Activated T-cell treated with anti-CD3 and anti-CD28 coated beads, Interleukin-2, amount 50 U/mL, for 48 hours (primary cell): ENCODE results near the gene OCA2.
"Not testable (repeated sequence)": the region's sequence is repeated elsewhere in the genome, so short reads cannot be mapped to it uniquely, and the experiment has no call there.

ENCODE experiments used
- DNase-seq, 2 experiments: peaks; one replicate each; pipeline ENCODE4 v3.0.0-alpha.2; 2020

OCA2 gene

DNA sequence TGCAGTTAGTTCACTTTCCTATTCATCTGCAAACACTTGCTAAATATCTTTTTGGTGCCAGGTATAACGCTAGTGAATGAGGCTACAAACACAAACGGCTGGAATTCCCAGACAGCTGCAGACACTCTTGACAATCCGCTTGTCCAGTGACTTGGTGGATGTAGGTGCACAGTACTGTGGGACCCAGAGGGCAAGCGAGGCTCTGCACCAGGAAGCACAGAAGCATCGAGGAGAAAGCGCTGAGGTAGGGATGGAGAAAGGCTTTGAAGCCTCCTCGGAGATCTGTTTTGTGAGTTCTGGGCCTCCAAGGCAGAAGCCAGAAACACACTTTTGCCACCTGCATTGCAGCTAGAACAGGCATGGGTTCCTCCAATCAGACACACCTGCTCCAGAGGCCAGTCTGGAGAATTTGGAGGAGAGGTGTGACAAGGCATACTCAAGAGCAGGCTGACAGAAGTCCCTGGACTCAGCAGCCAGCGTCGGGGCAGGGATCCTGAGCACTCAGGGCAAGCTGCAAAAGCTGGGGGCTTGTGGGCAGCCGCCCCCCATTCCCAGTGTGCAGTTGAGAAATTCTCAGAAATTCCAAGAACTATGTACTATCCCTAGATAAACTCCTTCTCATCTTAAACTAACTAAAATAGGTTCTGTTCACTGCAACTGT, 232.5 kb downstream of the OCA2 start:
- no peak for DNase-seq

GRCh38 chr15:27865926-27866325, 233.2 kb downstream of the OCA2 start:
- DNase-seq: no peak

- DNase-seq: no peak
These were observed 233.7 kb downstream of the OCA2 start for GRCh38 chr15:27865323-27865922.

- DNase-seq: no peak
These were observed 234.4 kb downstream of the OCA2 start for GRCh38 chr15:27864719-27865118.

GRCh38 chr15:27864086-27864485, 235.0 kb downstream of the OCA2 start:
- DNase-seq: no peak

DNA sequence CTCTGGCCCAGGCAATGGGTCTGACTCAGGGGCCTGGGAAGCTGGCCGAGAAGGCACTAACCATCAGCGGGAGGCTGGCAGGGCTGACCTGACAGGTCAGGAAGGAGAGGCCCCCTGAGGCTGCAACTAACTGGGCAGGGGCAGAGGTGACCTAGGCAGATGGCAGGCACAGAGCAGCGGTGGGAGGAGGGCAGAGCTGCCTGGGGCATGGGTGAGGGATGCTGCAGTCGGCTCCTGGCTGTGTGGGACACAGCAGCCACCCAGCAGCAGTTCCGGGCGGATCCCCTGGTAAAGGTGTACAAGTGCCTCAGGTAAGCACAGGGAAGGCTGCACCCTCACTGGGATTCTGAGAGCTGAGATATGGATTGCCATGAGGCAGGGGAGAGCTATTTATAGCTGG, 236.1 kb downstream of the OCA2 start:
- no peak for DNase-seq

DNA sequence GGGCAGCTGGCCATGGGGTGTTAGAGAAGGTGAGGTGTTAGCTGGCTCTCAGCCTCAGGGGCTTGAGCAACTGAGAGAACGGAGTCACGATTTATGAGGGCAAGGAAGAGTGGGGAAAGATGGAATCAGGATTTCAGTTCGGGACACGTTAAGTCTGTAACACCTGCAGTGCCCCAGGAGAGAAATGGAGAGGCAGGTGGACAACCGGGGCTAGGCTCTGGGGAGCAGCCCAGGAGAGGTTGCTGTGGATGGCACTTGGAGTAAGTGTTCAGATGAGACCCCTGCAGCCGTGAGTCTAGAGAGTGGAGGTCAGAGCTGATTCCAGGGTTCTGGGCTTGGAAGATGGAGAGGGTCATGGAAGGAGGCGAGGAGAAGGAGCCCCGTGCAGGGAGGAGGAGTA, 237.9 kb downstream of the OCA2 start:
- DNase-seq: no peak

- DNase-seq: no peak
These were observed 244.0 kb downstream of the OCA2 start for GRCh38 chr15:27855137-27855536.

DNA sequence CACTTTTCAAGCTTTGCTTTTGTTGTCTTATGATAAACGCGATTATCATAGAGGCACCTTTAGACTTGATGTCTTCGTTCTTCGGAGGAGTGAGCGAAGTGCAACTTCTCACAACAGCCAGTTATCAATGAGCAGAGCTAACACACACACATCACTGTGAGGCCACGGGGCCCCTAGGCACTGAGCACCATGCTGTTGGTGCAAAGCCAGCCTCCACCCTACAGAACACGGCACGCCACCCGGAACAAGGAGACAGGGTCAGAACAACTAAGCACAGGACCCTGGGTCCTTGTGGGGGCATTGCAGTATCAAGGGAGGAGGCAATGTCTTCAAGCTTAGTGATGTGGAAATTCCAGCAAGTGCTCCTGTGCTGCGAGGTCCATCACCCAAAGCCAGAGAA, 244.5 kb downstream of the OCA2 start:
- no peak for DNase-seq

GRCh38 chr15:27853624-27854455, 245.3 kb downstream of the OCA2 start:
- DNase-seq: no peak

DNA sequence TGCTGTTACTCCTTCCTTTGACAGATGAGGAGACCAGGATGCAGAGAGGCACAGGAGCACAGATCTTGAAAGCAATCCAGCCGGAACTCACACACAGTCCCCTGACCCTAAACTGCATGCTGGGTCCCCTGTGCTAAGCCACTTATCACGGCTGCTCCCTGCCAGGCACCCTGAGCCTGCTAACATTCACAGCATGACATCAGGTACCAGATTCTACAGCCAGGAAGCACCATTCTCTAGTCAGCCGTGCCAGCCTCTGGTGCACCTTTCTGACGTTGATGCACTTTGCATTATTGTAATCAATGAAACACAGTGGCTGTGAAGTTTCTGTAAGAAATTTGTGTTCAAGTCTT, 247.3 kb downstream of the OCA2 start:
- no peak for DNase-seq

GRCh38 chr15:27850981-27851857, 247.9 kb downstream of the OCA2 start:
- no peak for DNase-seq

GRCh38 chr15:27850050-27850449, 249.1 kb downstream of the OCA2 start:
- no peak for DNase-seq

DNA sequence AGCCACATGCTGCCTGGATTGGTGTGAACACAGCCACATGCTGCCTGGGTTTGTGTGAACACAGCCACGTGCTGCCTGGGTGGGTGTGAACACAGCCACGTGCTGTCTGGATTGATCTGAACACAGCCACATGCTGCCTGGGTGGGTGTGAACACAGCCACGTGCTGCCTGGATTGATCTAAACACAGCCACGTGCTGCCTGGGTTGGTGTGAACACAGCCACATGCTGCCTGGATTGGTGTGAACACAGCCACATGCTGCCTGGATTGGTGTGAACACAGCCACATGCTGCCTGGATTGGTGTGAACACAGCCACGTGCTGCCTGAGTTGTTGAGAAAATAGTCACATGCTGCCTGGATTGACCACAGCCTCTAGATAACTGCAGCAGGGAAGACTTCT, 250.2 kb downstream of the OCA2 start:
- DNase-seq: not testable (repeated sequence)

DNA sequence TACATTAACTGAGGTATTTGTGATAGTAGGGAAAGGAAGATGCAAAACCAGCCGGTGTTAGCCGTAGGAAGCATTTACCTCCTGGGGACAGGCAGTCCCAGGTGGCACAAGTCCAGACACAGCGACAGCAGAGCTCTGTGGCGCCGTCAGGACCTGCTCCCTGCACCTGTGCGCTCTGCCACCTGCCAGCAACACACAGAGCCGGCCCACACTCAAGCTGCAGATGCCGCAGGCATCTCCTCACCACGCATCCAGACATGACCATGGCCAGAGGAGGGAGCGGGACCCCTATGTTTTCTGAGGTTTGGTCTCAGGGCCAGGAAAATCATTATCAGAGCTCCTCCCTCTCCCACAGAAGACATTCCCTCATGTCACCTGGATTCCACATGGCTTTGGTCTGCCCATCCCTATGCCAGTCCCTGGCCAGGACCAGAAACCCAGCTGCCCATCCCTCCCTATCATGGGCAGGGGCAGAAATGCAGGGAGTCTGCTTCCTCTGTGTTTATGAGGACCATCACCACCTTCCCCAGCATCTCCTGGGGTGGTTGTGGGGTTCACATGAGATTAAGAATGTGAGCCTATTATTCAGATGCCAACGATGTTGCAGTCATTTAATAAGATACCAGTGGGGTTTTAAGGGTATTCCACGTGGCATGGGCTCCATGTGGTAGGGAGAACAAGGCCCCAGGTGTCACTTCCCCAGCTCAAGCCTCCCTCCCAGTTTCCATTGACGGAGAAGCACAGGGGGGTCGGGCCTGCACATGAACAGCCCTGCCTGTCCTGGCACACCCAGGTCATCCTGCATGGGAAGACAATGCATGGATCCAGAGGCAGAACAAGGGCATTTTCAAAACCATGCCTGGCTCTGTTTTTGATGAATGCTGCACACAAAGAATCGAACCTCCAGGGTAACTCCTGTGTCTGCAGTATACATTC, 251.1 kb downstream of the OCA2 start:
- no peak for DNase-seq

GRCh38 chr15:27846722-27847395, 252.3 kb downstream of the OCA2 start:
- no peak for DNase-seq

DNA sequence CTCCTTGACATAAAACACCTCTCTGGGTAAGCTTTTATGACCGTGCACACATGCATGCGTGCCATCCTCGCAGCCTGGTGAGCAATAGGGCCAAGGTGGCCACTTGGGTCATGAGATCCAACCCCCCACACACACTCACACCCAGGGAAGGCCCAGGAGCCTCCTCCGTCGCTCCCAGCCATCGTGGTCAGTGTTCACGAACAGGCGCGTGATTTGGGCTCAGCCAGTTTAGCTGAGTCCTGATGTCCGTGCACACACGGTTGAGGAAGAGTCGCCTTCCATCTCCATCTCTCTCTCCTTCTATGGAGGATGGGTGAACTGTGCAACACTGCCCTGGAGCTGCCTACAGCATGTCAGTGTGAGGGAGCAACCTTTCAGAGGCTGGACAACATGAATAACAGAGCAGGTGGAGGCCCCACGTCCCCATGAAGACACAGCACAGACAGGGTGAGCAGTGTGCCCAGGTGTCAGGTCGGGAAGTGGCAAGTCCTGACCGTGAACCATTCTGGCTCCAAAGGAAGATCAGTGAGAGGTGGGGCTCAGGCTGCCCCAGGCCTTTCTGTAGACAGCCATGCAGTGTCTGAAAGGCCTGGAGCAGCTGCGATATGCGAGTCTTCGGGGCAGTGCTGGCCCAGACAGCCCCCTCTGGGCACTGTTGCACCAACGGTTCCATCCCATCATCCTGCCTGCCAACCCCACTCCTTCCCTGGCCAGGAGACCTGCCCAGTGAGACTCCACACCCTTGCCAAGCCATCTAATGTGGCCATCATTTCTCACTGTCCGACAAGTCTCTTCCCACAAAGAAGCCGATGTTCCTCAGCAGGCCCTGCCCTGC, 253.4 kb downstream of the OCA2 start:
- DNase-seq: no peak

DNA sequence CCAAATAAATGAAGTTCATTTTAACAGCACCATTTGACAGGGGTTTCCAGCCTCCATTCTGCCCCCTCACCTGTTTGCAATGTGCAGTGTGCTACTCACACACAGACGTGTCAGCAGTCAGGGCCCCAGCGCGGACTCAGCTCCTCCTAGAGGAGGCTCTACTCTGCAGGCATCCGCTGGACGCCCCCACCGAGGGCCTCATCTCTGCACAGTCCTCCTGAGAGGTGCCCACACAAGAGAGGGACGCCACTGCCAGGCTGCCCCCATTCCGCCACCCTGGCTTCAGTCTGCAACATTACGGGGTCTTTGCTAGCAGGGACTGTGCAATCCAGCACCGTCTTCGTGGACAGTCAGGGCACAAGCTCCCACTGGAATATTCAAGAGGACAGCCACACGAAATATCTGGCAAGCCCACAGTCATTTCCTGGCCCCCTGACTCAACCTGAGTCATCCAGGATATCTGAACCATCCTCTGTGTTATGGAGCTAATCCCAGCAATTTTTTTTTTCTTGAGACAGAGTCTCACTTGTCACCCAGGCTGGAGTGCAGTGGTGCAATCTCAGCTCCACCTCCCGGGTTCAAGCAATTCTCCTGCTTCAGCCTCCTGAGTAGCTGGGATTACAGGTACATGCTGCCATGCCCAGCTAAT, 255.0 kb downstream of the OCA2 start:
- no peak for DNase-seq

- DNase-seq: no peak
These were observed 256.0 kb downstream of the OCA2 start for GRCh38 chr15:27843146-27843545.

DNA sequence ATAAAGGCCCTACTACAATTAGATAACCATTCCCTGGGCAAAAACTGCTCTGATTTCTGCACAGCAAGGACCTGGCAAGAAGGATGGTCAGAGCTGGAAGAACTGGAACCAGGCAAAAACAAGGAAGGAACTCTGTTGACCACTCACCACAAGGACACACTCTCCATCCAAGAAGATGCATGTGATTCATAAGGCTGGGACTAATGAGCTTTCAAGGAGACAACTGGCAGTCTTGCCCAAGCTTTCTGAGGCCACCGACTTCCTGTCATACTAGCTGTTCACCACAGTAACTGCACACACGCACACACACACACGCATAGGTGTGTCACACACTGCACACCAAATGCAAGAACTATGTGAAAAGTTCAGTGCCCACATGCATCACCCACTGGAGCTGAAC, 256.6 kb downstream of the OCA2 start:
- no peak for DNase-seq
